Head of caudate nucleus (tissue), 42 donors: ENCODE results near the gene ATXN1L.
A peak's percentile ranks its signal among the peaks of the same experiment; 100 is the strongest.
"Not testable (repeated sequence)": the region's sequence is repeated elsewhere in the genome, so short reads cannot be mapped to it uniquely, and the experiment has no call there.

Source experiments
- DNase-seq, 42 donors: peaks; one replicate each; pipeline versions ENCODE4 v3.0.0 to v3.0.0-alpha.2; 2020 to 2021; ENCODE audit warnings: mixed read lengths in 7 of 42
- intact Hi-C: fragments of 100-400 bp; cut with DNase I; formaldehyde crosslinking; loops from one replicate; pipeline ENCODE4 v1.15.0; 2022

Gene ATXN1L, protein sequence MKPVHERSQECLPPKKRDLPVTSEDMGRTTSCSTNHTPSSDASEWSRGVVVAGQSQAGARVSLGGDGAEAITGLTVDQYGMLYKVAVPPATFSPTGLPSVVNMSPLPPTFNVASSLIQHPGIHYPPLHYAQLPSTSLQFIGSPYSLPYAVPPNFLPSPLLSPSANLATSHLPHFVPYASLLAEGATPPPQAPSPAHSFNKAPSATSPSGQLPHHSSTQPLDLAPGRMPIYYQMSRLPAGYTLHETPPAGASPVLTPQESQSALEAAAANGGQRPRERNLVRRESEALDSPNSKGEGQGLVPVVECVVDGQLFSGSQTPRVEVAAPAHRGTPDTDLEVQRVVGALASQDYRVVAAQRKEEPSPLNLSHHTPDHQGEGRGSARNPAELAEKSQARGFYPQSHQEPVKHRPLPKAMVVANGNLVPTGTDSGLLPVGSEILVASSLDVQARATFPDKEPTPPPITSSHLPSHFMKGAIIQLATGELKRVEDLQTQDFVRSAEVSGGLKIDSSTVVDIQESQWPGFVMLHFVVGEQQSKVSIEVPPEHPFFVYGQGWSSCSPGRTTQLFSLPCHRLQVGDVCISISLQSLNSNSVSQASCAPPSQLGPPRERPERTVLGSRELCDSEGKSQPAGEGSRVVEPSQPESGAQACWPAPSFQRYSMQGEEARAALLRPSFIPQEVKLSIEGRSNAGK

DNA sequence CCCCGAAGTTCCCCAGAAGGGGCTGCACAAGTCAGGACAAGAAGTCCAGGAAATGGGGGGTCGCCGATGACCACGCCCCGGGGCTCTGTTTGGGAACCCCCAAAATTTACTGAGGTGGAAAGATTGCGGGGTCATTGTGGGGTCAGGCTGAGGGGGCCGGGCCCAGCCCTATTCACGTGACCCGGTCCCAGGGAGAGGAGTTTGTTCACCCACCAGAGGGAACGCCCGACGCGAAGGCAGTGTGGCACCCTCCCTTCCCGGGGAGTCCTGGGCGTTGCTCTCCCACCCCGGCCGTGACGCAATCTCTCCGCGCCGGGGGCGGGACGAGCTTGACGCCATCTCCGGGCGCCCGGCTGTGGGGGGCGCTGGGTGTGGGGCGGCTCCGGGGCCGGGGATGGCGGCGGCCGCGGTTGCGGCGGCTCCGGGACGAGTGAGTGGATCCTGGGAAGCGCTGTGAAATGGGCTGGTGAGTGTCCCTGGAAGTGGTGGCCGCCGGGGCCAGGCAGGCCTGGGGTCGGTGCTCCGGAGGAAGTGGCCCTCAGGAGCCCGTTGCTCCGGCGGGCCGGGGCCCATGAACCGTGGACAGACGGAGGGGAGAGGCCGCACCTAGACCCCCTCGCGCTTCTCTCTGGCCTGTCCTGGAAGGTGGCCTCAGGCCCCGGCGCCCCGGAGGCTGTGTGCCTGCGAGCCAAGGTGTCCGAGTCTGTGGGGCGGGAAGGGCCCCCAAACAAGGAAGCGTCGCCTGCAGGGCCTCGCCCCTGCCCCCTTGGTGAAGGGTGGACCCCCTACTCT lies at the start of gene ATXN1L:
TSS of gene ATXN1L (plus strand) at position 338 of the 792 bp plus-strand sequence. CDS start 3,765 bp downstream, outside the sequence.
- DNase-seq = peak; percentile 70 to 97 (median 92)
- intact Hi-C loops = loop anchor here (5.0 to 10.0 kb wide), 2 partner anchors 34 to 49 kb away; partner anchors contain the start of gene IST1

DNA sequence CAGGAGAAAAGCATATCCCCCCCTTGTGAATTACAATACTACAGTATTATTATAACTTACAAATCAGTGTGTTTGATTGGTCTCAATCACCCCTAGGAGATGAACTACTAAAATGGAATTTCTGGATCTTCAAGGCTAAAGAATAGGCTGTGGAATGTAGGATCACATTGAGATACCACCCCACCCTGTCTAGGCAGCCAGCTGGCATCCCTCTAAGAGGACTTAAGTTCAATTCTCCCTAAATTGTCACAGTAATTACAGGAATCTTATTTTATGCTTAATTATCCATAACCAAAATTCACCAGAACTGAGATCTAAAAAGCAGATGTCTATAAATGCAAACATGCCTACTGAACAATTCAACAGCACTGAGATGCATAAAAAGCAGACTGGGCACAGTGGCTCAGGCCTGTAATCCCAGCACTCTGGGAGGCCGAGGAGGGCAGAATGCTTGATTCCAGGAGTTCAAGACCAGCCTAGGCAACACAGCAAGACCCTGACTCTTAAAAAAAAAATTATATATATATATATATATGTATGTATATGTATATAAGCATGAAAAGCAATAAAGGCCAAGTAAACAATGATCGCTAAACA lies 49.2 kb upstream of the ATXN1L start:
- DNase-seq = no peak
- intact Hi-C loops = no loop called here

DNA sequence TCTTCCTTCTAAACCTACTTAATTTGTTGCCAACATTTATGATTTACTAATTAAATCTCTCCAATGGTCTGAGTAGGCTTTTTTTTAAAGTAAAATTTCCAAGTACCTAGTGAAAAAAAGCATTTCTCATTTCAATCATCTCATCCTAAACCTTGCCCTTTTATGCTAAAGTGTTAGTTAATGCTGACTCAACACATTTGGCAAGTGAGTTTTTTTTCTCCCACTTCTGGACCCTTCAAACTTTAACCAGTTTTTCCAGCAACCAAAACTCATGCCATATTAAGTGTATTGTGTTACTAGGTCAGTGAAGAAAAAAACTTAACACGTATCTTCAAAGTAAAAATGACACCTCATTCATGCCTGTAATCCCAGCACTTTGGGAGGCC lies 42.5 kb upstream of the ATXN1L start:
- intact Hi-C loops = no loop called here
- no peak for DNase-seq

DNA sequence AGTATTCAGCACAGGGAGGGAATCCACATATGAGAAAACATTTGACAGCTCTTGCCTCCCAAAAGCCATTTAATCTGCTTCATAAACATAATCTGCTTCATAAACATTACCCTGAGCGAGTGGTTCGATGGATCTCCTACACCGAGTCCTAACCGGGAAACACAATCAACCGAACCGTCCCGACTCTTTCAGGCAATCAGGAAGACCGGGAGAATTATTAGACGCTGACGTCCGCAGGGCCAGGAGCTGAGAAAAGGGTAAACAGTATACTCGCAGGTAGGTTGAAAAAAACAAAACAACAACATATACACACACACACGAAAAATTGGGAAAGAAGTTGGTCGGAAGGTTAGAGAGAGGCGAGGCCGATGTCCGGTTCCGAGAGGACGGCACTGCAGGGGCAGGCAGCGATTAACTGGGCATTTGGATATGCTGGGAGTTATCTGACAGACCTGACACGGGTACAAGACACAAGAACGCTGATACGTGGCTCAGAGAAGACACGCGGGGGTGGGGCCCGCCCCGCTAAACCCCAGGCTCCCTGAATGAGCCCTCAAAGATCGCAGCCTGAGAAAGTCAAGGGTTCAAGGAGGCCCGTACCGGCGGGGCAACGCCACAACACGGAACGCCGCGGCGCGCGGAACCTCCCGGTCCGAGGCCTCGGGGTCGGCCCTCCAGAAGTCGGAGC lies 37.7 kb upstream of the ATXN1L start:
- DNase-seq = peak in 34 of 42 donors; percentile 21 to 69 (median 54)
- intact Hi-C loops = loop anchor here (5.0 kb wide), 2 partner anchors 74 to 89 kb away; partner anchors contain the start of genes IST1 and ZNF821

DNA sequence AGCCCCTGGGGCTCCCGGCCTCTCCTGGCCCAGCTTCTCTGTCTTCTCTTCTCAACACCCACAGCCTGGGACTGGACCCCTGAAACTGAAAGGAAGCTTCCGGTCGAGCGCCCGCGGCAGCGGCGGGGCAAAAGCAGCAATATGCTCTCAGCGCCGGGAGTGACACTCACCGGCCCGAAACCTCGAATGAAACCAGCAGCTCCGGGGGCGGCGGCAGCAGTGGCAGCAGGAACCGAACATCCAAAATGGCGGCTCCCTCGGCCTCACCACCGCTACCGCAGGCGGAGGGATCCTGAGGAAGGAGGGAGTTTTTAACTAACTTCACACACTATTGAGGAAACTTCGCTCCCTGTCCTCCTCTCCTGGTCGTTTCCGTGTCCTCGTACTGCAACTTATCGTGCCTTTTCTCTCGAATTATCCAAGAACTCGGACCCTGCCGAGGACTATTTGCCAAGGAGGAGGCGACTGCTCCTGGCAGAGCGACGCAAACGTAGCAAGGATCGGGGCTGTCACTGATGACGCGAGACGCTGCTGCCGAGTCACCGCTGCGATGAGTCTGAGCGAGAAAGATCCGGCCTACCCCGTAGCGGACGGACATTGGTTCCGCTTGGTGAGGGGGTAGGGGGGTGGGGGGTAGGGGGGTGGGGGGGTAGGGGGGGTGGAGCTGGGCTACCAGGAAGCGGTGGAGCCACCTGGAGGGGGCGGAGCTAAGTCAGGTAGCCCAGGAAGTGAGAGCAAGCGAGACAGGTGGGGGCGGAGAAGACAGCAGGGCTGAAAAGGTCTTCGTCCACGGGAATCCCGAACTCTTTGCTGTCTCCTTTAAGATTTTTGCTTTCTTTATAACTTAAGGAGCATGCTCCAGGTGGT lies 37.0 kb upstream of the ATXN1L start, which contains the start of gene AP1G1:
TSS of gene AP1G1 (minus strand) at position 242 of the 867 bp plus-strand sequence. CDS start 19,355 bp downstream, outside the sequence.
- intact Hi-C loops = loop anchor here (5.0 kb wide), 2 partner anchors 73 to 88 kb away; partner anchors contain the start of genes IST1 and ZNF821
- DNase-seq = peak; percentile 90 to 98 (median 96)

DNA sequence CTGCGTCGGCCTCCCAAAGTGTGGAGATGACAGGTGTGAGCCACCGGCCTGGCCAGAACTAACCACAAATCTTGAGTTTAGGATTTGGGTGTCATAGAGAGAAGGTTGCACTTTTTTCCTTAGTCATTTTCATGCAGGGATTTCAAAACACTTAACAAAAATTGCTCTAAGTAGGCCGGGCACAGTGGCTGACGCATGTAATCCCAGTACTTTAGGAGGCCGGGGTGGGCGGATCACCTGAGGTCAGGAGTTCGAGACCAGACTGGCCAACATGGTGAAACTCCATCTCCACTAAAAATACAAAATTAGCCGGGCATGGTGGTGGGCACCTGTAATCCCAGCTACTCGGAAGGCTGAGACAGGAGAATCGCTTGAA lies 35.6 kb upstream of the ATXN1L start:
- intact Hi-C loops = loop anchor here (5.0 kb wide), 1 partner anchor 37 kb away; the partner anchor contains the start of gene ATXN1L
- DNase-seq = peak in 1 of 42 donors; percentile 37

DNA sequence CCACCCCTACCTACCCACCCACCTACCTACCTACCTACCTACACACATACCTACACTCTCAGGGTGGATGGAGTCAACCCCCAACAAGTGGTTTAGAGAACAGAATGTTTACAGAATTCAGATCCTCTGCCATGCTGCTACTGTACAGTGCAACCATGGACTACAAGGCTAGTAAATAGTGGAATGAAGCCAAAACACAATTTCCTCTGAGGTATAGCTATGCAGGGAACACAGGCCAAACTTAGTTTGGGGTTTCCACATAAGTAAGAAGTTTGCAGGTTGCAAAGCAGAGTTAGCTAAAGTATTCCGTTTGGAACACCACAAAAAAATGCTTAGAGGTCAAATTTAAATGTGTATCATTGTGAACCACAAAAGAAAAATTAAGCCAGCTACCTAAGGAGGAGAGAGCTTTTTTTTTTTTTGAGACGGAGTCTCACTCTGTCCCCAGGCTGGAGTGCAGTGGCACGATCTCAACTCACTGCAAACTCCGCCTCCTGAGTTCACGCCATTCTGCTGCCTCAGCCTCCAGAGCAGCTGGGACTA lies 34.4 kb upstream of the ATXN1L start:
- intact Hi-C loops = loop anchor here (5.0 kb wide), 1 partner anchor 36 kb away; the partner anchor contains the start of gene ATXN1L
- DNase-seq = peak in 1 of 42 donors; percentile 7

DNA sequence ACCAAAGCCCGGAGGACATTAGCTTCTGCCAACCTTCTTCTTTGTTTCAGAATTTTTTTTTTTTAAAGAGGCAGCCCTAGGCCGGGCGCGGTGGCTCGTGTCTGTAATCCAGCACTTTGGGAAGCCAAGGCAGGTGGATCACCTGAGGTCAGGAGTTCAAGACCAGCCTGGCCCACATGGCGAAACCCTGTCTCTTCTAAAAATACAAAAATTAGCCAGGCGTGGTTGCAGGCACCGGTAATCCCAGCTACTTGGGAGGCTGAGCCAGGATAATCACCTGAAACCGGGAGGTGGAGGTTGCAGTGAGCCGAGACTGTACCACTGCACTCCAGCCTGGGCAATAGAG lies 28.6 kb upstream of the ATXN1L start:
- DNase-seq, intact Hi-C loops: not testable (repeated sequence)

DNA sequence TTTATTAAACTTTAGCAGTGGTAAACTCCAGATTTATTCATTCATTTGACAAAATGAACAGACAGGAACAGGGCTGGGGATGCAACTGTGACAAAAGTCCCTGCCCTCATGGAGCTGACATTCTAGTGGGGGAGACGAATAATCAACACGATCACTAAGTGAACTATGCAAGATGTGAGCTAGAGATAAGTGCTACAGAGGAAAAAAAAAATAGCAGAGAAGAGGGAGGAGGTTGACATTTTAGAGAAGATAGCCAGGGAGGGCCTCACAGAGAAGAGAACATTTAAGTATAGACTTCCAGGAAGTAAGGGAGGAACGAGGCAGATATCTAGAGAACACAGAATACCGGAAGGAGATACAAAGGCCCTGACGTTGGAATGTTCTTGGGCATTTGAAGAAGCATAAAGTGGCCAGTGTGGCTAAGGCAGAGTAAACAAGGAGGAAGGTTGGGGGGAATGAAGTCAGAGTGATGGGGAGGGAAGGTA lies 19.2 kb upstream of the ATXN1L start:
- DNase-seq = no peak
- intact Hi-C loops = no loop called here

DNA sequence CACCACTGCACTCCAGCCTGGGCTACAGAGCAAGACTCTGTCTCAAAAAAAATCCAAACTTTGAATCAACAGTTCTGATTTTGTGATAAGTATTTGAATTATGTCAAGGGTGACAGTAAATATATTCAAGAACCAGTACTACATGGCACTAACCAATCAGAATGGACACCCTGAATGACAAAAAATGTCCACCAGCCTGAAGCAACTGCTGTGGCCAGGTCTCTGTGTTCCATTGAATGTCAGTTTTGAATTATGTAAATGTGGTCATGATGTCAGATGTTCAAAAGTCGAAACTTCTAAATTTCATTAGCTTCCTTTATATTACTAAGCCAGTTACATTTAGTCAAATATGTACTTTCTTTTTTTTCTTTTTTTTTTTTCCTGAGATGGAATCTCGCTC lies 15.4 kb upstream of the ATXN1L start:
- intact Hi-C loops = no loop called here
- DNase-seq = no peak

DNA sequence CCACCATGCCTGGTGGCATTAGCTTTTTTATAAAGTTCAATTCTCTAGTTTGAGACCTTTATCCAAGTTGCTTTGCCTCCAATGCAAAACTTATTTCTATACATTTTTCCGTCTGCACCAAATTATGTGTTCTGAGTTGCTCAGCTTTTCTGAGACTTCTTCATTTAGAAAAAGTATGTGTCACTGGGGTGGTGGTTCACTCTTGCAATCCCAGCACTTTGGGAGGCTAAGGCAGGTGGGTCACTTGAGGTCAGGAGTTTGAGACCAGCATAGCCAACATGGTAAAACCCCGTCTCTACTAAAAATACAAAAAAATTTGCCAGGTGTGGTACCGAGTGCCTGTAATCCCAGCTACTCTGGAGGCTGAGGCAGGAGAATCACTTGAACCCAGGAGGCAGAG lies 14.1 kb upstream of the ATXN1L start:
- intact Hi-C loops, DNase-seq: not testable (repeated sequence)

DNA sequence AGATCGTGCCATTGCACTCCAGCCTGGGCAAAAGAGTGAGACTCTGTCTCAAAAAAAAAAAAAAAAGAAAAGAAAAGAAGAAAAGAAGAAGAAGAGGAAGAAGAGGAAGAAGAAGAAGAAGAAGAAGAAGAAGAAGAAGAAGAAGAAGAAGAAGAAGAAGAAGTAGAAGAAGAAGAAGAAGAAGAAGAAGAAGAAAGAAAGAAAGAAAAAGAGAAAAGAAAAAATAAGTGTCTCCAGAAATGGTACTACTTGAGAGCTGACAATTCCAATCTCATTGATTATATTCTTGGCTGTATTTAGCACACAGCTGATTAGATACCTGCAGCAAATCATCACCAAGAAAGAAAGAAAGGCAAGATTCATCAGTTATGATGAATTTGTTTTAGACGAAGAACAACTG lies 13.7 kb upstream of the ATXN1L start:
- DNase-seq = not testable (repeated sequence)

DNA sequence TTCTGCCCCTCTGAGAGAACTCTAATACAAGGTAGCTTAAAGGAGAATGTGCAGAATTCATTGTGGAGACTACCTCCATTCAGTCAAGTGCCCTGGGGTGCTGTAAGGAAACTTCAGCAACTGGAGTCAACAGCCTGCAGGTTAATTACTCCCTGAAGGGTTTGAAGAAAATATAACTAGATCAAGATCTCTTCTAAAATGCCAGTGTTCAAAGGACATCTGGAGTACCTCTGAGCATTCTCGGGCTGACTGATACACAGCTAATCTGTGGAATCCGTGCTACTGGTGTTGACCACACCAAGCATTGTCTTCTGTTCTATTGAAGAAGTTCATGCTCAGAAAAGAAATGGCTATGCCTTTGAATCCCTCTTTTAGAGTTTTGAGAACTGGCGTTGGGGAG lies 11.5 kb upstream of the ATXN1L start:
- no peak for DNase-seq
- intact Hi-C loops = no loop called here

More for the DNA sequence above, 13.7 kb upstream of the ATXN1L start:
- intact Hi-C loops = not testable (repeated sequence)

DNA sequence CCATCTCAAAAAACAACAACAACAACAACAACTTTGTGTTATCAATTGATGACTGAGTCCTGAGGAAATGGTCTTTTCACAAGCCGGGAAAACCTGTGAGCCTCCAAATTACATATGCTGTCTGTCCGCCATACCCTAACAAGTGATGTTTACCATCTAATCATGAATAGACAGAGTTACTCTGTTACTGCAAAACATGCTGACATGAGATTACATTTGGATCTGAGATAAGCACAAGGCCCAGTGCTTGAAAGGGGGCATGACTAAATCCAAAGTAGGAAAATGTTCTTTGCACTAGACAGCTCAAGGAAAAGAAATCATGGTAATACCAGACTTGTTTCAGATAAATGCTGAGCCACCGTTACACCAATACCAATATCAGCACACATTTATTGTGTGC lies 8.6 kb upstream of the ATXN1L start:
- DNase-seq = no peak
- intact Hi-C loops = no loop called here

DNA sequence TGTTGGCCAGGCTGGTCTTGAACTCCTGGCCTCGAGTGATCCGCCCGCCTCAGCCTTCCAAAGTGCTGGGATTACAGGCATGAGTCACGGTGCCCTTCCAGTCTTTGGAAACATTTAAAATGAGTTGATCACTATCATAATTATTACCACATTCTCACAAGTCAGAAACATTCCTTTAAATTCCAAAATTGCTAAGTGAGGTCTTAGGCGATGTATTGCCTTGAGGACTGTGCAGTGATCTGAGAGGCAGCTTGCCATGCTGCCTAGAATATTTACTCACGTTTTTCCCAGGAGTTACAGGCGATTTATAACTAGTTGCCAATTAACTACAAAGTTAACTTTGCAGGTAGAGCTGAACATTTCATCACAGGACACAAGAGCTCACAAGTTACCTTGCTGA lies 5.7 kb upstream of the ATXN1L start:
- no peak for DNase-seq
- intact Hi-C loops = loop anchor here (10.0 kb wide), 1 partner anchor 55 kb away; the partner anchor contains the start of gene IST1

DNA sequence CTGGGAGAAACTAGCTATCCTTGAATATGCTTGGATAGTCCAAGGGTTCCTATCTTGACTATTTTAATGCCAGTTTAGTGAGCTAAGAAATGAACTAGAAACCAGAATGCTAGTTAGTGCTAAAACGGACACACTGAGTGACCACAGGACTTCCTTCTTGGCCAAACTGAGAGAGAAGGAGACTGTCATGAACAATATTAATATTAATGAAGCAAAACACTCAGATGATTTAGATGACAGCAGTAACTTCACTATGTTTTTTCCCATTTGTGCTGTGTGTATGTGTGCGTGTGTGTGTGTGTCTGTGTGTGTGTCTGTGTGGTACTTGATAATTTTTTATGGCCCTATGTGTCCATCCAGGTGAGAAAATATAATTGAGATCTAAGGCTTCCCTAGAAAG lies 2.2 kb upstream of the ATXN1L start:
- intact Hi-C loops = loop anchor here (10.0 kb wide), 1 partner anchor 51 kb away; the partner anchor contains the start of gene IST1
- DNase-seq = no peak

DNA sequence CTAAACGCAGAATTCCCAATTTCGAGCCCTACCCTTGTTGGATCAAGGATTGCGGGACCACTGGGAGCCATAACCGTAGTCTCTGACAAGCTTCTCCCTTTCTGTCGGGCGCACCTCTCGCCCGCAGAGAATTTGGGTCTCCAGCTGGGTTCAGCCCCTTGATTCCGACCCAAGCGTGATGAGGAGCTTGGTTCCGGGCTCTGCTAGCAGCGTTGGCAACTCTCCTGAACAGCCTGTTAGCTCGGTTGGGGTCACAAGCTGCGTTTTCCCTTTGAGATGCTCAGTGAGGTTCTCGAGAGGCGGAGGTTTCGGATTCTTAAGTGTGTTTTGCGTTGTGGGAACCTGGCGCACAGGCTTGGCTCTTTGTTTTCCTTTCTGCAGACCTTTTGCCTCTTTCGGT lies 655 bp downstream of the ATXN1L start:
- peak in 21 of 42 donors; percentile 1 to 45 (median 16) for DNase-seq
- intact Hi-C loops = loop anchor here (5.0 to 10.0 kb wide), 2 partner anchors 34 to 48 kb away; partner anchors contain the start of gene IST1
